SK-N-SH (cell line): Measurements from ENCODE around the gene C15orf40.

Experiments
- EP300 ChIP-seq, 2 experiments: IDR thresholded peaks; 2 replicates each; pipeline versions ENCODE4 v1.4.0 to v1.6.1; 2012; ENCODE audit warnings: borderline replicate concordance in 1 of 2, low read depth in 1 of 2, low read length in 1 of 2
- EZH2phosphoT487 ChIP-seq: fragments of 200-600 bp; sonication (generic); IDR thresholded peaks from 2 replicates; pipeline ENCODE4 v1.6.1; 2017; ENCODE audit warnings: low read depth, mixed run types, mild to moderate bottlenecking, antibody characterized with exemption, moderate library complexity, borderline replicate concordance
- GABPA ChIP-seq: IDR thresholded peaks from 2 replicates; pipeline ENCODE4 v1.4.0; 2012; ENCODE audit warnings: low read depth, mild to moderate bottlenecking
- GATA2 ChIP-seq: sonication (generic); formaldehyde crosslinking; IDR thresholded peaks from 2 replicates; pipeline ENCODE4 v1.5.0; 2020; ENCODE audit warnings: mild to moderate bottlenecking, missing genetic modification reagents
- POLR2AphosphoS5 ChIP-seq: IDR thresholded peaks from 2 replicates; pipeline ENCODE4 v1.6.1; 2012; ENCODE audit warnings: low read depth, low read length
- RXRA ChIP-seq: IDR thresholded peaks from 2 replicates; pipeline ENCODE4 v1.4.0; 2012; ENCODE audit warnings: low read depth, mild to moderate bottlenecking, borderline replicate concordance
- TEAD4 ChIP-seq: IDR thresholded peaks from 2 replicates; pipeline ENCODE4 v1.4.0; 2012; ENCODE audit warnings: mild to moderate bottlenecking, borderline replicate concordance; ENCODE audit not compliant: insufficient read depth
- TF ChIP-seq, protein P1 (sequence below): fragments of 200-600 bp; sonication (generic); IDR thresholded peaks from 2 replicates; pipeline ENCODE4 v1.6.1; 2017; ENCODE audit warnings: antibody characterized with exemption, mild to moderate bottlenecking, moderate library complexity
- TF ChIP-seq, protein P2 (sequence below): IDR thresholded peaks from 2 replicates; pipeline ENCODE4 v1.4.0; 2012; ENCODE audit warnings: low read depth, borderline replicate concordance
- TF ChIP-seq, protein P3 (sequence below): IDR thresholded peaks from 2 replicates; pipeline ENCODE4 v1.6.1; 2012; ENCODE audit warnings: mild to moderate bottlenecking, low read depth, low read length, moderate library complexity
- TF ChIP-seq, protein P4 (sequence below): fragments of 150-350 bp; IDR thresholded peaks from 2 replicates; pipeline ENCODE4 v1.6.1; 2017; ENCODE audit warnings: antibody characterized with exemption, low read length, low read depth, borderline replicate concordance
- TF ChIP-seq, protein P5 (sequence below): IDR thresholded peaks from 2 replicates; pipeline ENCODE4; 2012

DNA sequence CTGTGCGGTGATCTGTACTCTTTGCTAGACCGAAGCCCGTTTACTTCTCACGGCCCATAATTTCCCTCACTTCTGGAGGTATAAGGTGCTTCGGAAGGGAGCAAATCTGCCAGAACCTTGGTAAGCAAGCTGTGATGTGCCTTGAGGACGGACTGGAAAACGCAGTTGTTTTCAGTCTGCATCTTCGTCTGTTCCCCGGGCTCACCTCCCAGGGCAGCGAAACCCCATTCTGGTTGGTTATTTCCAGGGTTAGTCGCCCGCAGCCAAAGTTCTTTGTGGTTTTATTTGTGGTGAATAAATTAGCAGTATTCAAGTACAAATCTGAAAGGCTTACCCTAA is 25.0 kb downstream of the C15orf40 start:
- TF ChIP-seq, protein P1, sequence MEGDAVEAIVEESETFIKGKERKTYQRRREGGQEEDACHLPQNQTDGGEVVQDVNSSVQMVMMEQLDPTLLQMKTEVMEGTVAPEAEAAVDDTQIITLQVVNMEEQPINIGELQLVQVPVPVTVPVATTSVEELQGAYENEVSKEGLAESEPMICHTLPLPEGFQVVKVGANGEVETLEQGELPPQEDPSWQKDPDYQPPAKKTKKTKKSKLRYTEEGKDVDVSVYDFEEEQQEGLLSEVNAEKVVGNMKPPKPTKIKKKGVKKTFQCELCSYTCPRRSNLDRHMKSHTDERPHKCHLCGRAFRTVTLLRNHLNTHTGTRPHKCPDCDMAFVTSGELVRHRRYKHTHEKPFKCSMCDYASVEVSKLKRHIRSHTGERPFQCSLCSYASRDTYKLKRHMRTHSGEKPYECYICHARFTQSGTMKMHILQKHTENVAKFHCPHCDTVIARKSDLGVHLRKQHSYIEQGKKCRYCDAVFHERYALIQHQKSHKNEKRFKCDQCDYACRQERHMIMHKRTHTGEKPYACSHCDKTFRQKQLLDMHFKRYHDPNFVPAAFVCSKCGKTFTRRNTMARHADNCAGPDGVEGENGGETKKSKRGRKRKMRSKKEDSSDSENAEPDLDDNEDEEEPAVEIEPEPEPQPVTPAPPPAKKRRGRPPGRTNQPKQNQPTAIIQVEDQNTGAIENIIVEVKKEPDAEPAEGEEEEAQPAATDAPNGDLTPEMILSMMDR: no peak
- no peak for TF ChIP-seq EP300 (IDR thresholded peaks at IDR 0.05; ENCODE audit: borderline replicate concordance in 1 of 2, low read depth in 1 of 2, low read length in 1 of 2)
- TF ChIP-seq, protein P2, sequence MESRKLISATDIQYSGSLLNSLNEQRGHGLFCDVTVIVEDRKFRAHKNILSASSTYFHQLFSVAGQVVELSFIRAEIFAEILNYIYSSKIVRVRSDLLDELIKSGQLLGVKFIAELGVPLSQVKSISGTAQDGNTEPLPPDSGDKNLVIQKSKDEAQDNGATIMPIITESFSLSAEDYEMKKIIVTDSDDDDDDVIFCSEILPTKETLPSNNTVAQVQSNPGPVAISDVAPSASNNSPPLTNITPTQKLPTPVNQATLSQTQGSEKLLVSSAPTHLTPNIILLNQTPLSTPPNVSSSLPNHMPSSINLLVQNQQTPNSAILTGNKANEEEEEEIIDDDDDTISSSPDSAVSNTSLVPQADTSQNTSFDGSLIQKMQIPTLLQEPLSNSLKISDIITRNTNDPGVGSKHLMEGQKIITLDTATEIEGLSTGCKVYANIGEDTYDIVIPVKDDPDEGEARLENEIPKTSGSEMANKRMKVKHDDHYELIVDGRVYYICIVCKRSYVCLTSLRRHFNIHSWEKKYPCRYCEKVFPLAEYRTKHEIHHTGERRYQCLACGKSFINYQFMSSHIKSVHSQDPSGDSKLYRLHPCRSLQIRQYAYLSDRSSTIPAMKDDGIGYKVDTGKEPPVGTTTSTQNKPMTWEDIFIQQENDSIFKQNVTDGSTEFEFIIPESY: no peak
- TF ChIP-seq POLR2AphosphoS5: no peak
- TF ChIP-seq, protein P3, sequence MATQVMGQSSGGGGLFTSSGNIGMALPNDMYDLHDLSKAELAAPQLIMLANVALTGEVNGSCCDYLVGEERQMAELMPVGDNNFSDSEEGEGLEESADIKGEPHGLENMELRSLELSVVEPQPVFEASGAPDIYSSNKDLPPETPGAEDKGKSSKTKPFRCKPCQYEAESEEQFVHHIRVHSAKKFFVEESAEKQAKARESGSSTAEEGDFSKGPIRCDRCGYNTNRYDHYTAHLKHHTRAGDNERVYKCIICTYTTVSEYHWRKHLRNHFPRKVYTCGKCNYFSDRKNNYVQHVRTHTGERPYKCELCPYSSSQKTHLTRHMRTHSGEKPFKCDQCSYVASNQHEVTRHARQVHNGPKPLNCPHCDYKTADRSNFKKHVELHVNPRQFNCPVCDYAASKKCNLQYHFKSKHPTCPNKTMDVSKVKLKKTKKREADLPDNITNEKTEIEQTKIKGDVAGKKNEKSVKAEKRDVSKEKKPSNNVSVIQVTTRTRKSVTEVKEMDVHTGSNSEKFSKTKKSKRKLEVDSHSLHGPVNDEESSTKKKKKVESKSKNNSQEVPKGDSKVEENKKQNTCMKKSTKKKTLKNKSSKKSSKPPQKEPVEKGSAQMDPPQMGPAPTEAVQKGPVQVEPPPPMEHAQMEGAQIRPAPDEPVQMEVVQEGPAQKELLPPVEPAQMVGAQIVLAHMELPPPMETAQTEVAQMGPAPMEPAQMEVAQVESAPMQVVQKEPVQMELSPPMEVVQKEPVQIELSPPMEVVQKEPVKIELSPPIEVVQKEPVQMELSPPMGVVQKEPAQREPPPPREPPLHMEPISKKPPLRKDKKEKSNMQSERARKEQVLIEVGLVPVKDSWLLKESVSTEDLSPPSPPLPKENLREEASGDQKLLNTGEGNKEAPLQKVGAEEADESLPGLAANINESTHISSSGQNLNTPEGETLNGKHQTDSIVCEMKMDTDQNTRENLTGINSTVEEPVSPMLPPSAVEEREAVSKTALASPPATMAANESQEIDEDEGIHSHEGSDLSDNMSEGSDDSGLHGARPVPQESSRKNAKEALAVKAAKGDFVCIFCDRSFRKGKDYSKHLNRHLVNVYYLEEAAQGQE: no peak
- TF ChIP-seq, protein P4, sequence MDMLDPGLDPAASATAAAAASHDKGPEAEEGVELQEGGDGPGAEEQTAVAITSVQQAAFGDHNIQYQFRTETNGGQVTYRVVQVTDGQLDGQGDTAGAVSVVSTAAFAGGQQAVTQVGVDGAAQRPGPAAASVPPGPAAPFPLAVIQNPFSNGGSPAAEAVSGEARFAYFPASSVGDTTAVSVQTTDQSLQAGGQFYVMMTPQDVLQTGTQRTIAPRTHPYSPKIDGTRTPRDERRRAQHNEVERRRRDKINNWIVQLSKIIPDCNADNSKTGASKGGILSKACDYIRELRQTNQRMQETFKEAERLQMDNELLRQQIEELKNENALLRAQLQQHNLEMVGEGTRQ: no peak
- no peak for TF ChIP-seq GABPA
- no peak for TF ChIP-seq TEAD4
- TF ChIP-seq EZH2phosphoT487: no peak
- TF ChIP-seq, protein P5, sequence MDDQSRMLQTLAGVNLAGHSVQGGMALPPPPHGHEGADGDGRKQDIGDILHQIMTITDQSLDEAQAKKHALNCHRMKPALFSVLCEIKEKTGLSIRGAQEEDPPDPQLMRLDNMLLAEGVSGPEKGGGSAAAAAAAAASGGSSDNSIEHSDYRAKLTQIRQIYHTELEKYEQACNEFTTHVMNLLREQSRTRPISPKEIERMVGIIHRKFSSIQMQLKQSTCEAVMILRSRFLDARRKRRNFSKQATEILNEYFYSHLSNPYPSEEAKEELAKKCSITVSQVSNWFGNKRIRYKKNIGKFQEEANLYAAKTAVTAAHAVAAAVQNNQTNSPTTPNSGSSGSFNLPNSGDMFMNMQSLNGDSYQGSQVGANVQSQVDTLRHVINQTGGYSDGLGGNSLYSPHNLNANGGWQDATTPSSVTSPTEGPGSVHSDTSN: no peak
- no peak for TF ChIP-seq GATA2 (CRISPR knock-in tag)
- no peak for TF ChIP-seq RXRA
